H1 (cell line): ENCODE measurements around the gene RPS27A. TPM values are rescaled to one million over a fixed set of nuclear protein-coding genes. Genes with fewer than 3 reads are reported as not detected.

Source experiments
- ATF2 ChIP-seq: IDR thresholded peaks from 2 replicates; pipeline ENCODE4 v1.6.1; 2012; ENCODE audit warnings: low read length, inconsistent platforms
- BACH1 ChIP-seq: IDR thresholded peaks from 2 replicates; pipeline ENCODE4 v1.6.1; 2012; ENCODE audit warnings: low read length, improper control_type of control experiment
- GTF2F1 ChIP-seq: IDR thresholded peaks from 2 replicates; pipeline ENCODE4 v1.6.1; 2012; ENCODE audit warnings: low read depth, low read length, improper control_type of control experiment, borderline replicate concordance
- HDAC6 ChIP-seq: IDR thresholded peaks from one replicate; pipeline ENCODE4 v1.7.1; 2012; ENCODE audit warnings: low read depth, mild to moderate bottlenecking, inconsistent platforms, low read length, moderate library complexity
- POLR2A ChIP-seq, 2 experiments: IDR thresholded peaks; 1 replicate in 1 of 2; 2 replicates in 1 of 2; pipeline ENCODE4 v1.6.1; 2011; ENCODE audit warnings: low read depth in 2 of 2, low read length in 2 of 2, mild to moderate bottlenecking in 2 of 2; ENCODE audit errors: control extremely low read depth in 1 of 2
- RXRA ChIP-seq: IDR thresholded peaks from 2 replicates; pipeline ENCODE4 v1.6.1; 2011; ENCODE audit warnings: low read depth, mild to moderate bottlenecking, low read length, moderate library complexity; ENCODE audit not compliant: insufficient read depth
- SAP30 ChIP-seq: fragments of 300-600 bp; sonication (generic); IDR thresholded peaks from 2 replicates; pipeline ENCODE4 v1.7.1; 2012; ENCODE audit warnings: low read length, moderate library complexity, mild to moderate bottlenecking, inconsistent platforms; ENCODE audit not compliant: insufficient read depth, insufficient replicate concordance
- SIRT6 ChIP-seq: IDR thresholded peaks from one replicate; pipeline ENCODE4 v1.7.1; 2012; ENCODE audit warnings: low read length, inconsistent platforms
- SRF ChIP-seq: IDR thresholded peaks from 2 replicates; pipeline ENCODE4 v1.6.1; 2011; ENCODE audit warnings: mild to moderate bottlenecking, low read depth, low read length, moderate library complexity
- TAF7 ChIP-seq: optimal IDR thresholded peaks from 2 replicates; pipeline ENCODE3; 2011; ENCODE audit warnings: low read depth, mild to moderate bottlenecking, inconsistent platforms, low read length, moderate library complexity, borderline replicate concordance
- YY1 ChIP-seq: IDR thresholded peaks from 2 replicates; pipeline ENCODE4 v1.6.1; 2011; ENCODE audit warnings: low read depth, mild to moderate bottlenecking, low read length
- polyA plus RNA-seq, 7 experiments: library from polyadenylated mRNA; depleted of rRNA in 3 of 7; stranded (reverse) in 5 of 7; unstranded in 2 of 7; fragments of >200 nt in 5 of 7; fragments of 200-250 nt in 2 of 7; gene quantifications; 1 replicate in 5 of 7; 2 replicates in 1 of 7; 4 replicates in 1 of 7; pipeline versions ENCODE4 v1.2.1 to v1.2.3, GENCODE V29; 2011 to 2013; ENCODE audit warnings: missing spikeins in 2 of 7, mixed read lengths in 2 of 7
- total RNA-seq: library from RNA; stranded (reverse); fragmentation: NEBNext Ultra II Directional; extraction: Animal tissue kit (Norgen Biotek cat#: 25700); gene quantifications from 2 replicates; pipeline ENCODE4 v1.2.1, GENCODE V29; 2021

The RPS27A gene
- total and polyA plus RNA-seq, 2 of the 8 experiments (the other 6 are each of a cell fraction or from before 2014, with no cell fraction given): 1,431 to 1,682 TPM

DNA sequence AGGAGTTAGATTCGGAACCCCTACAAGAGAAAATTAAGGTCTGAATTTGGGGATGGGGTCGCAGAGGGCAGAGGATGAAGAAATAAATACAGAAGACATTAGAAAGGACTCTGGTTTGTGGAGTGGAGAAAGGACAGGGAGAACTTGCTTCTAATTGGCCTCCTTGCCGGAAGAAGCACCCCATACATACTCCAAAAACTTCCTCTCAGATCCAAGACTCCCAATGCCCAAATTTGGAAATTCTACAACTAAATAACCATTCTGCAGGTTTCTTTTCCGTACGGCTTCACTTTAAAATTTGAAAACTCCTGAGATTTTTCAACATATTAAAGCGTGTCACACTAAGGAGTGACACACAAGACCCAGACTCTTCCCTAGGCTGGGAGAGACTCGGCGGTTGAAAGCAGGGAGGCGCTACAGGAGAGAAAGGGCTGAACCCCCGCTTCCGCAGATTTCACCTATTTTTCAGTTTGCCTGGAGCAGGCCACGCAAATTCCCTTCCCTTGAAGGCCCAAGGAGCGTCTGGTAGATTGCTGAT lies 873 bp upstream of the RPS27A start (continued):
- no peak for TF ChIP-seq YY1
- no peak for TF ChIP-seq RXRA
- TF ChIP-seq POLR2A (IDR thresholded peaks at IDR 0.05; ENCODE audit: control extremely low read depth in 1 of 2, low read depth in 2 of 2, low read length in 2 of 2): peak in 1 of 2 experiments; percentile 35; a peak in 2 of 3 replicates
- TF ChIP-seq HDAC6: no peak
- no peak for TF ChIP-seq SAP30
- TF ChIP-seq SRF: peak; percentile 65
- no peak for TF ChIP-seq ATF2
- peak; percentile 3 for TF ChIP-seq TAF7
- no peak for TF ChIP-seq SIRT6
- no peak for TF ChIP-seq GTF2F1
- TF ChIP-seq BACH1: no peak
